Endothelial cell of umbilical vein (primary cell): ENCODE measurements around the gene ZNF138. TPM values are rescaled to one million over a fixed set of nuclear protein-coding genes. Genes with fewer than 3 reads are reported as not detected.

Experiments used
- BruUV-seq: library from RNA; stranded (reverse); fragments of 400-500 nt; replicated peaks from 2 replicates; lab custom pipeline; 2021; lab: Mats Ljungman, UMichigan
- CTCF ChIA-PET: fragments of 300-600, 350-600 bp; sonication (Branson Sonifier 250); formaldehyde crosslinking; loops from one replicate; lab custom pipeline; 2021; ENCODE audit warnings: antibody characterized with exemption, inconsistent platforms; lab: Charles Lee
- POLR2A ChIA-PET: fragments of 300-600, 350-600 bp; sonication (Branson Sonifier 250); formaldehyde crosslinking; loops from one replicate; lab custom pipeline; 2021; ENCODE audit warnings: antibody characterized with exemption, inconsistent platforms; lab: Charles Lee
- DNase-seq: peaks from one replicate; pipeline ENCODE4 v3.0.0-alpha.2; 2011; ENCODE audit warnings: low read depth, low spot score
- FAIRE-seq: peaks from 2 replicates; lab custom pipeline; 2011; peaks lifted over from hg19 to GRCh38; lab: Jason Lieb, UNC
- H2AFZ ChIP-seq: 2 replicates; pipeline ENCODE4 v1.6.0; 2012; ENCODE audit warnings: low read depth, low read length, control low read depth, inconsistent platforms
- H3K27ac ChIP-seq: 2 replicates; pipeline ENCODE4 v1.5.1; 2011; ENCODE audit warnings: low read depth, mild to moderate bottlenecking, control low read depth, low read length, moderate library complexity; ENCODE audit not compliant: insufficient read depth
- H3K27me3 ChIP-seq, 2 experiments: 2 replicates each; pipeline versions ENCODE4 v1.6.0 to v1.6.1; 2011; ENCODE audit warnings: low read length in 2 of 2, mixed read lengths in 1 of 2; ENCODE audit not compliant: control insufficient read depth in 2 of 2, insufficient read depth in 2 of 2
- H3K36me3 ChIP-seq, 2 experiments: 2 replicates in 1 of 2; 3 replicates in 1 of 2; pipeline ENCODE4 v1.5.1; 2011; ENCODE audit warnings: low read length in 2 of 2, mild to moderate bottlenecking in 1 of 2, moderate library complexity in 1 of 2; ENCODE audit not compliant: control insufficient read depth in 2 of 2, insufficient read depth in 2 of 2; ENCODE audit errors: extremely low read depth in 1 of 2
- H3K4me1 ChIP-seq: 3 replicates; pipeline ENCODE4 v1.5.1; 2011; ENCODE audit warnings: mild to moderate bottlenecking, low read length; ENCODE audit not compliant: control insufficient read depth, insufficient read depth; ENCODE audit errors: extremely low read depth
- H3K4me2 ChIP-seq: 2 replicates; pipeline ENCODE4 v1.6.1; 2011; ENCODE audit warnings: low read length, control low read depth, mixed read lengths; ENCODE audit not compliant: insufficient read depth
- H3K4me3 ChIP-seq, 3 experiments: fragments of 200-600 bp in 1 of 3; sonication (generic), shearing (Covaris generic) in 1 of 3; replicated peaks in 1 of 3; 2 replicates each; pipeline ENCODE4 v1.5.1; 2011 to 2016; ENCODE audit warnings: control low read depth in 3 of 3, low read length in 3 of 3, mild to moderate bottlenecking in 2 of 3, inconsistent platforms in 1 of 3, low read depth in 1 of 3, moderate library complexity in 1 of 3; ENCODE audit not compliant: insufficient read depth in 1 of 3
- H3K79me2 ChIP-seq: 2 replicates; pipeline ENCODE4 v1.6.0; 2012; ENCODE audit warnings: low read length, inconsistent platforms; ENCODE audit not compliant: control insufficient read depth, insufficient read depth
- H3K9ac ChIP-seq: replicated peaks from 2 replicates; pipeline ENCODE3; 2011; ENCODE audit warnings: low read length, control low read depth; ENCODE audit not compliant: insufficient read depth; ENCODE audit errors: extremely low read depth
- H3K9me1 ChIP-seq: replicated peaks from 3 replicates; pipeline ENCODE4 v1.6.0; 2011; ENCODE audit warnings: mild to moderate bottlenecking, low read length; ENCODE audit not compliant: control insufficient read depth, insufficient read depth; ENCODE audit errors: extremely low read depth
- H3K9me3 ChIP-seq: replicated peaks from 2 replicates; pipeline ENCODE4 v1.5.1; 2012; ENCODE audit warnings: low read length, inconsistent platforms; ENCODE audit not compliant: control insufficient read depth, insufficient read depth
- H4K20me1 ChIP-seq: replicated peaks from 2 replicates; pipeline ENCODE3; 2011; ENCODE audit warnings: mild to moderate bottlenecking, low read length; ENCODE audit not compliant: control insufficient read depth, insufficient read depth; ENCODE audit errors: extremely low read depth
- EZH2 ChIP-seq: IDR thresholded peaks from 2 replicates; pipeline ENCODE4 v1.6.1; 2012; ENCODE audit warnings: borderline replicate concordance, low read depth, mild to moderate bottlenecking, moderate library complexity, low read length, inconsistent platforms; ENCODE audit not compliant: severe bottlenecking
- FOS ChIP-seq: IDR thresholded peaks from 2 replicates; pipeline ENCODE4 v1.6.1; 2011; ENCODE audit warnings: mild to moderate bottlenecking, low read length, moderate library complexity, borderline replicate concordance; ENCODE audit not compliant: insufficient read depth
- GATA2 ChIP-seq: IDR thresholded peaks from 2 replicates; pipeline ENCODE4 v1.7.0; 2011; ENCODE audit warnings: low read depth, mild to moderate bottlenecking, moderate library complexity, mixed read lengths, low read length; ENCODE audit not compliant: insufficient read length, insufficient read depth
- JUN ChIP-seq: IDR thresholded peaks from 2 replicates; pipeline ENCODE4 v1.6.1; 2011; ENCODE audit warnings: borderline replicate concordance, low read depth; ENCODE audit not compliant: insufficient read length, insufficient read depth
- MYC ChIP-seq: IDR thresholded peaks from one replicate; pipeline ENCODE4 v1.6.1; 2011; ENCODE audit warnings: mild to moderate bottlenecking, low read depth, low read length
- POLR2A ChIP-seq: IDR thresholded peaks from 2 replicates; pipeline ENCODE4 v1.6.1; 2012; ENCODE audit warnings: low read depth, mild to moderate bottlenecking, control low read depth, low read length
- POLR2AphosphoS5 ChIP-seq: IDR thresholded peaks from 2 replicates; pipeline ENCODE4 v1.6.1; 2012; ENCODE audit warnings: low read depth, mild to moderate bottlenecking, control low read depth, low read length, moderate library complexity; ENCODE audit not compliant: insufficient read depth
- dilution Hi-C: fragments of 300-500 bp; cut with MboI; formaldehyde crosslinking; loops from one replicate; pipeline ENCODE4 v1.15.0; 2019; ENCODE audit warnings: low sequenced_read_pairs; ENCODE audit not compliant: extremely low pct_ligation_motif_present
- intact Hi-C: fragments of 100-400 bp; cut with micrococcal nuclease; formaldehyde crosslinking; loops from one replicate; pipeline ENCODE4 v1.10.0; 2022
- polyA plus RNA-seq, 4 experiments: library from polyadenylated mRNA; depleted of rRNA in 3 of 4; stranded (reverse) in 3 of 4; unstranded in 1 of 4; fragments of >200 nt; gene quantifications; 2 replicates each; pipeline versions ENCODE4 v1.2.1 to v1.2.3, GENCODE V29; 2011 to 2012; ENCODE audit warnings: missing spikeins in 1 of 4
- total RNA-seq: library from RNA; stranded (reverse); gene quantifications from 2 replicates; pipeline ENCODE4 v1.2.3, GENCODE V29; 2021
- TF ChIP-seq, protein P1 (sequence below), 2 donors: IDR thresholded peaks; 1 replicate in 1 of 2; 2 replicates in 1 of 2; pipeline ENCODE4 v1.5.1; 2011; ENCODE audit warnings: low read length in 2 of 2, mild to moderate bottlenecking in 2 of 2, moderate library complexity in 2 of 2, control low read depth in 1 of 2, inconsistent platforms in 1 of 2, low read depth in 1 of 2; ENCODE audit not compliant: insufficient read depth in 1 of 2; ENCODE audit errors: extremely low read depth in 1 of 2
- TF ChIP-seq, protein P2 (sequence below): IDR thresholded peaks from 2 replicates; pipeline ENCODE4 v1.6.1; 2011; ENCODE audit not compliant: insufficient read depth, insufficient read length

Gene ZNF138
- total and polyA plus RNA-seq, 2 donors (not counting 3 experiments of a cell fraction or from before 2014, with no cell fraction given), result 2.0 to 3.3 TPM

DNA sequence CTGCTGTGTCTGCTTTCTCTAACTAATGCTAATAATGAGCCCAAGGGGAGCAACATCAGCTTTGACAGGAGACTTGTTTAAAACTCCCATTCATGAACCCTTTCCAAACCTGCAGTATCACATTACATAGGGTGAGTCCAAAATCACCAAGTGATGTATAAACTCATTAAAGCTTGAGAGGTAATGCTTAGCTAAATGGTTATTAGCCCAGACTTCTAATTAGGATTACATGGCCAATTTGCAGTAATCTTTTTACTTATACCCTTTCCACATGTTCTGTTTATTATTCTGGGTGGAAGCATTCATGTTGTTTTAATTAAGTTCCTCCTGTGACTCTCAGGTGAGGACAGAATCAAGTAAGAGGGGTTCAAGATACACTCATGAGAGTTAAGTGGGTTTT lies 17.5 kb downstream of the ZNF138 start:
- CTCF ChIA-PET, result no interaction called here
- H3K9me3 ChIP-seq, result no peaks in the 10 kb centered on the region
- H3K4me3 ChIP-seq, result no peak overlapping the region
- DNase-seq, result no peak
- intact Hi-C loops, result no loop called here
- no peak overlapping the region for H3K27ac ChIP-seq
- no peaks in the 10 kb centered on the region for H3K4me1 ChIP-seq
- dilution Hi-C loops, result no loop called here
- BruUV-seq, result no TSS peak
- no peak for TF ChIP-seq MYC
- TF ChIP-seq POLR2AphosphoS5, result no peak
- no peak for TF ChIP-seq JUN
- TF ChIP-seq, protein P1, sequence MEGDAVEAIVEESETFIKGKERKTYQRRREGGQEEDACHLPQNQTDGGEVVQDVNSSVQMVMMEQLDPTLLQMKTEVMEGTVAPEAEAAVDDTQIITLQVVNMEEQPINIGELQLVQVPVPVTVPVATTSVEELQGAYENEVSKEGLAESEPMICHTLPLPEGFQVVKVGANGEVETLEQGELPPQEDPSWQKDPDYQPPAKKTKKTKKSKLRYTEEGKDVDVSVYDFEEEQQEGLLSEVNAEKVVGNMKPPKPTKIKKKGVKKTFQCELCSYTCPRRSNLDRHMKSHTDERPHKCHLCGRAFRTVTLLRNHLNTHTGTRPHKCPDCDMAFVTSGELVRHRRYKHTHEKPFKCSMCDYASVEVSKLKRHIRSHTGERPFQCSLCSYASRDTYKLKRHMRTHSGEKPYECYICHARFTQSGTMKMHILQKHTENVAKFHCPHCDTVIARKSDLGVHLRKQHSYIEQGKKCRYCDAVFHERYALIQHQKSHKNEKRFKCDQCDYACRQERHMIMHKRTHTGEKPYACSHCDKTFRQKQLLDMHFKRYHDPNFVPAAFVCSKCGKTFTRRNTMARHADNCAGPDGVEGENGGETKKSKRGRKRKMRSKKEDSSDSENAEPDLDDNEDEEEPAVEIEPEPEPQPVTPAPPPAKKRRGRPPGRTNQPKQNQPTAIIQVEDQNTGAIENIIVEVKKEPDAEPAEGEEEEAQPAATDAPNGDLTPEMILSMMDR (IDR thresholded peaks at IDR 0.05; ENCODE audit: extremely low read depth in 1 of 2, insufficient read depth in 1 of 2, low read depth in 1 of 2, low read length in 2 of 2), result no peak
- no peak for TF ChIP-seq POLR2A
- no peak for TF ChIP-seq GATA2
- TF ChIP-seq EZH2, result no peak
- TF ChIP-seq, protein P2, sequence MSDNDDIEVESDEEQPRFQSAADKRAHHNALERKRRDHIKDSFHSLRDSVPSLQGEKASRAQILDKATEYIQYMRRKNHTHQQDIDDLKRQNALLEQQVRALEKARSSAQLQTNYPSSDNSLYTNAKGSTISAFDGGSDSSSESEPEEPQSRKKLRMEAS, result no peak
- TF ChIP-seq FOS, result no peak
- H3K9me1 ChIP-seq, result no peaks in the 10 kb centered on the region
- no peak overlapping the region for H2AFZ ChIP-seq
- no peak overlapping the region for H3K4me2 ChIP-seq
- H3K27me3 ChIP-seq, result no peaks in the 10 kb centered on the region
- FAIRE-seq, result no peak
- H3K36me3 ChIP-seq, result no peaks in the 10 kb centered on the region
- no peak overlapping the region for H3K9ac ChIP-seq
- POLR2A ChIA-PET, result no interaction called here
- no peaks in the 10 kb centered on the region for H3K79me2 ChIP-seq
- H4K20me1 ChIP-seq, result no peaks in the 10 kb centered on the region
